ENCODE results near the gene WAC.

GRCh38 chr10:28533571-28534304 lies 820 bp downstream of the WAC start:
- TF ChIP-seq CTCF (conservative IDR thresholded peaks at IDR 0.05; ENCODE audit: low read depth in 2 of 2) = no peak
- TF ChIP-seq EZH2phosphoT487 (IDR thresholded peaks at IDR 0.05; ENCODE audit: unreplicated experiment) = no peak
- no peak for TF ChIP-seq JUNB (IDR thresholded peaks at IDR 0.05; ENCODE audit: unreplicated experiment)
- no peak for TF ChIP-seq POLR2AphosphoS5 (IDR thresholded peaks at IDR 0.05; ENCODE audit: low read depth)
- no peak for TF ChIP-seq EZH2 (IDR thresholded peaks at IDR 0.05; ENCODE audit: low read depth, unreplicated experiment)
- TF ChIP-seq REST (IDR thresholded peaks at IDR 0.05; ENCODE audit: unreplicated experiment) = no peak
- TF ChIP-seq CREB1 (CRISPR knock-in tag; IDR thresholded peaks at IDR 0.05; ENCODE audit: low read depth) = no peak
